NCI-H2081 treated with DMSO at 0.1 percent for 48 hours (cell line): ENCODE results near the gene PPP3R1.

Experiments
- DNase-seq: peaks from one replicate; lab custom pipeline; 2025; lab: John Stamatoyannopoulos, UW

PPP3R1 gene

DNA sequence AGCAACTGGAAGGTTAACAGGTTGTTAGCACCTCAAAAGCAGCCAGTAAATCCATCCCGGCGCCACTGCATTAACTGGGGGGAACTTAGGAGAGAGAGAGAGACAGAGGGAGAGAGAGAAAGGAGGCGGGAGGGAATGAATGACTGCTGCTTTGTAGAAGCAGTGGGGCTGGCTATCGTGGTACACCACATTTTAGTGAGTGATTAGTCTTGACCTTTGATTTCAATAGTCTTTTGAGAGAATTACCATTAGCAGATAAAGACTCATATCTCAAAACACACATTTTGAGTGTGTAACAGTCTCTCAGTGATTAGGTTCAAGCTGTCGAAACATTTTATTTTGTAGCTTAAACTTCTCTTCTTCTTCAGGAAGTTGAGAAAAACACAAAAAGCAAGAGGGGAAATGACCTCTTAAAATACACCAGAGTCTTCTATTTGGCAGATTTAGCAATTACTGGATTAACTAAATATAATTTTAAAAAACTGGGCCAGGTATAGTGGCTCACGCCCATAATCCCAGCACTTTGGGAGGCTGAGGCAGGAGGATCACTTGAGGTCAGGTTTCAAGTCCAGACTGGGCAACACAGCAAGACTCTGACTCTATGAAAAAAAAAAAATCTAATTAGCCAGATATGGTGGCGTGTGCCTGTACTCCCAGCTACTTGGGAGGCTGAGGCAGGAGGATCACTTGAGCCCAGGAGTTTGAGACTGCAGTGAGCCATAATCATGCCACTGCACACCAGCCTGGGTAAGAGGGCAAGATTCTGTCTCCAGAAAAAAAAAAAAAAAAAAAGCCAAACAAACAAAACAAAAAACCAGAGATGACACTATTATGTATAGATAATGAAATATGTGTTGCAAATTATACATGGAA is 116.6 kb downstream of the PPP3R1 start:
- no peak for DNase-seq

DNA sequence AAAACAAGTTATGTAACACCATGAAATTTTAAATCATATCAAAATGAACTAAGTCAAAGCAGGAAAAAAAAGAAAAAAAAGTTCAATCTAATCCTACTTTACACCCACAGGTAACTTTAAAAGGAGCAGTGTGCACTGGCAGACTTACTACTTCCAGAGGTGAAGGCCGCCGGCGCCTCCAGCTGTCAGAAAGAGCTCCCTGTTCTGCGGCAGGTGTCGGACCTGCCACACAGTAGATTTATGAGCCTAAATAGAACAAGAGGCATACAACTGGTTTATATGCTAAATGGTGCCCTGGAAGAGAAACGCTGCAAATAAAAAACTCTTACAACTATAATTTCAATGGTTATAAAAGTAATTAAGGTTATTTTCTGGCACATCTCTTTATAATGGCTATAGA is 117.8 kb downstream of the PPP3R1 start:
- DNase-seq, result no peak

DNA sequence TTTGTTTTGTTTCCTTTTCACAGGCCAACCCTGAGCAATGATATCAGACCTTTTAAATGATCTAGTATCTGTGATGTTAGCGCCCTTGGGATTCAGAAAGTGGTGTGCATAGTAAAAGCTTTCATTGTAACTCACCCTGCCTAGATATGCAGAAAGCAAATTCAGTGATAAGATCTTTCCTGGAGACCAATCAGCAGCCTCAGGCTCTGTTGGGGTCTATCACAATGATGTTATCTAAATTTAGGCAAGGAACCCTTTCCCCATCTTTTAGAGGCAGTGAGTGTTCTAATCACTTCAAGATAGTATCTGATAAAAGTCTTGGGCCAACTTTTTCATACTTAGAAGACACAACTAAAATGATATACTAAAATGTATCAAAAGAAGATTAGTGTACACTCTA is 118.2 kb downstream of the PPP3R1 start:
- no peak for DNase-seq
